Activated CD8-positive, alpha-beta T cell treated with anti-CD3 and anti-CD28 coated beads, Interleukin-2, amount 10 ng/mL, durations not matched to agents 7 days and 5 days (primary cell): ENCODE measurements around the gene KLF11. TPM values are rescaled to one million over a fixed set of nuclear protein-coding genes. Genes with fewer than 3 reads are reported as not detected.
"Not testable (repeated sequence)": the region's sequence is repeated elsewhere in the genome, so short reads cannot be mapped to it uniquely, and the experiment has no call there.

ENCODE experiments used
- ATAC-seq: fragments of 150-1000 bp; cut with Tn5 transposase; one replicate; pipeline ENCODE4 v1.10.0; 2021; ENCODE audit warnings: moderate library complexity
- CTCF ChIA-PET: fragments of 350-600 bp; sonication (Branson Sonifier 250); formaldehyde crosslinking; loops from one replicate; lab custom pipeline; 2021; ENCODE audit warnings: antibody characterized with exemption; lab: Charles Lee
- POLR2A ChIA-PET: fragments of 350-600 bp; sonication (Branson Sonifier 250); formaldehyde crosslinking; loops from one replicate; lab custom pipeline; 2021; ENCODE audit warnings: antibody characterized with exemption; lab: Charles Lee
- DNase-seq: peaks from one replicate; pipeline ENCODE4 v3.0.0-alpha.2; 2020
- H3K27ac Mint-ChIP-seq: one replicate; pipeline ENCODE4 v1.8.0; 2021; ENCODE audit warnings: mild to moderate bottlenecking, mixed read lengths
- H3K27me3 Mint-ChIP-seq: one replicate; pipeline ENCODE4 v1.8.0; 2021; ENCODE audit warnings: low read depth, mixed read lengths
- H3K36me3 Mint-ChIP-seq: one replicate; pipeline ENCODE4 v1.8.0; 2021; ENCODE audit warnings: low read depth, mixed read lengths
- H3K4me1 Mint-ChIP-seq: one replicate; pipeline ENCODE4 v1.8.0; 2021; ENCODE audit warnings: low read depth, mixed read lengths
- H3K4me3 Mint-ChIP-seq: one replicate; pipeline ENCODE4 v1.8.0; 2021; ENCODE audit warnings: mild to moderate bottlenecking, mixed read lengths
- H3K9me3 Mint-ChIP-seq: one replicate; pipeline ENCODE4 v1.8.0; 2022; ENCODE audit warnings: mixed read lengths; ENCODE audit not compliant: insufficient read depth
- total RNA-seq, 2 experiments: library from RNA; stranded (reverse); gene quantifications; one replicate each; pipeline ENCODE4 v1.2.3, GENCODE V29; 2021

The KLF11 gene
- total RNA-seq, 2 experiments from 2014 or later = 6.8 to 9.2 TPM

DNA sequence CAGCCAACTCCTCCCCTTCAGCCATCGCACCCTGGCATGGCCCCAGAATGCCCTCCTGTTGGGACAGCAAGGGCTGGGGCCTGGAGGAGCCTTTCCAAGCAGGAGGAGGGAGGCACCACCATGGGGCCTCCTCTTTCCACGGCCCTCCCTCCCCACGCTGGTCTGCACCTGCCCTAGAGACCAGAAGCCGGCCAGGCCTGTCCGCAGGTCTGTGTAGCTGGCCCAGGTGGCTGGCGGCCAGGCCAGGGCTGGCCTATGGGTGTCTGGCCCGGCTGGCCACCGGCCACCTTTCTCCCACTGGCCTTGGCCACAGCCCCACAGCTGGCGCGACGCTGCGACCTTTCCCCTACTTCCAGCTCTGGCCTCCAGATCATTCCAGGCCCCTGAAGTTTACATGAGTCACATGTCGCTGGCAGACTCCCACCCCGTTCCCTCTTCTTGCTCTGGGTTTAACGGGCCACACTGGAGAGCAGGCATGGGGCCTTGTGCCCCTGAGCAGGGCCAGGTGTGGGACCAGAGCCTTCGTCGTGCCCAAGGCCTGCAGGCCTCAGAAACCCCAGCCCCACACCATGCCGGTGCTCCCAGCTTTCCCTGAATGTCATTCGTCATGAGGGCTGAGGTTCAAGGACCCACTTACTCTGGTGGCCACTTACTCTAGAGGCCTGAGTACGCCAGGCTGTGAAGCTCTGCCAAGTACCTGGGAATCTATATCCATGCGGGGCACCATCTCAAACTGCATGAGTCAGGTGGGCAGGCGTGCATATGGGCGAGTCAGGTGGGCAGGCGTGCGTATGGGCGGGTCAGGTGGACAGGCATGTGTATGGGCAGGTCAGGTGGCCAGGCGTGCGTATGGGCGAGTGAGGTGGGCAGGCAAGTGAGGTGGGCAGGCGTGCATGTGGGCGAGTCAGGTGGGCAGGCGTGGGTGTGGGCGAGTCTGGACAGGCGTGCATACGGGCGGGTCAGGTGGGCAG lies 33.3 kb upstream of the KLF11 start:
- no peaks in the 10 kb centered on the region for H3K36me3 Mint-ChIP-seq
- H3K4me1 Mint-ChIP-seq = no peaks in the 10 kb centered on the region
- POLR2A ChIA-PET = no interaction called here
- no peak overlapping the region for H3K27ac Mint-ChIP-seq
- CTCF ChIA-PET = no interaction called here
- no peak overlapping the region for H3K4me3 Mint-ChIP-seq
- no peak for DNase-seq
- ATAC-seq = no peak
- H3K9me3 Mint-ChIP-seq = no peaks in the 10 kb centered on the region
- H3K27me3 Mint-ChIP-seq = peaks cover 18% of the 10 kb centered on the region

GRCh38 chr2:10010861-10011605 lies 32.3 kb upstream of the KLF11 start:
- DNase-seq, H3K36me3 Mint-ChIP-seq, H3K9me3 Mint-ChIP-seq, CTCF ChIA-PET, ATAC-seq, H3K4me1 Mint-ChIP-seq, H3K27ac Mint-ChIP-seq, H3K4me3 Mint-ChIP-seq, POLR2A ChIA-PET: not testable (repeated sequence)
- H3K27me3 Mint-ChIP-seq = peaks cover 11% of the 10 kb centered on the region

- H3K27ac Mint-ChIP-seq, H3K9me3 Mint-ChIP-seq, ATAC-seq, H3K4me3 Mint-ChIP-seq, H3K4me1 Mint-ChIP-seq, DNase-seq, H3K36me3 Mint-ChIP-seq, H3K27me3 Mint-ChIP-seq, POLR2A ChIA-PET, CTCF ChIA-PET: not testable (repeated sequence)
These were observed 31.6 kb upstream of the KLF11 start for GRCh38 chr2:10011606-10012325.

GRCh38 chr2:10012366-10012962 lies 30.9 kb upstream of the KLF11 start:
- H3K4me1 Mint-ChIP-seq, ATAC-seq, H3K27ac Mint-ChIP-seq, CTCF ChIA-PET, DNase-seq, POLR2A ChIA-PET, H3K4me3 Mint-ChIP-seq, H3K9me3 Mint-ChIP-seq, H3K27me3 Mint-ChIP-seq, H3K36me3 Mint-ChIP-seq: not testable (repeated sequence)

DNA sequence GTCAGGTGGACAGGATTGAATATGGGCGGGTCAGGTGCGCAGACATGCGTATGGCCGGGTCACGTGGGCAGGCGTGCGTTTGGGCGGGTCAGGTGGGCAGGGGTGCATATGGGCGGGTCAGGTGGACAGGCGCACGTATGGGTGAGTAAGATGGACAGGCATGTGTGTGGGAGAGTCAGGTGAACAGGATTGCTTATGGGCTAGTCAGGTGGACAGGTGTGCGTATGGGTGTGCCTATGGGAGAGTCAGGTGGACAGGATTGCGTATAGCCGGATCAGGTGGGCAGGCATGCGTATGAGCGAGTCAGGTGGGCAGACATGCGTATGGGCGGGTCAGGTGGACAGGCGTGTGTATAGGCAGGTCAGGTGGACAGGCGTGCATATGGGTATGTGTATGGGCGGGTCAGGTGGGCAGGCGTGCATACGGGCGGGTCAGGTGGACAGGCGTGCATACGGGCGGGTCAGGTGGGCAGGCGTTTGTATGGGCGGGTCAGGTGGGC lies 30.3 kb upstream of the KLF11 start:
- no peak overlapping the region for H3K27ac Mint-ChIP-seq
- H3K27me3 Mint-ChIP-seq = peaks cover 2% of the 10 kb centered on the region
- no peak overlapping the region for H3K4me3 Mint-ChIP-seq
- ChIA-PET CTCF (no interaction called here), POLR2A (no interaction called here)
- DNase-seq (no peak), ATAC-seq (no peak)
- H3K36me3 Mint-ChIP-seq = no peaks in the 10 kb centered on the region
- no peaks in the 10 kb centered on the region for H3K9me3 Mint-ChIP-seq
- no peaks in the 10 kb centered on the region for H3K4me1 Mint-ChIP-seq

- H3K4me1 Mint-ChIP-seq, DNase-seq, POLR2A ChIA-PET, H3K4me3 Mint-ChIP-seq, CTCF ChIA-PET, H3K36me3 Mint-ChIP-seq, H3K27ac Mint-ChIP-seq, H3K27me3 Mint-ChIP-seq, H3K9me3 Mint-ChIP-seq, ATAC-seq: not testable (repeated sequence)
These were observed 29.5 kb upstream of the KLF11 start for GRCh38 chr2:10013651-10014417.

GRCh38 chr2:10014418-10015190 lies 28.7 kb upstream of the KLF11 start:
- Mint-ChIP-seq H3K4me3 (no peak overlapping the region), H3K27me3 (peaks cover 4% of the 10 kb centered on the region), H3K9me3 (no peaks in the 10 kb centered on the region), H3K36me3 (no peaks in the 10 kb centered on the region), H3K27ac (no peak overlapping the region), H3K4me1 (no peaks in the 10 kb centered on the region)
- DNase-seq = no peak
- no peak for ATAC-seq
- ChIA-PET CTCF (no interaction called here), POLR2A (no interaction called here)

DNA sequence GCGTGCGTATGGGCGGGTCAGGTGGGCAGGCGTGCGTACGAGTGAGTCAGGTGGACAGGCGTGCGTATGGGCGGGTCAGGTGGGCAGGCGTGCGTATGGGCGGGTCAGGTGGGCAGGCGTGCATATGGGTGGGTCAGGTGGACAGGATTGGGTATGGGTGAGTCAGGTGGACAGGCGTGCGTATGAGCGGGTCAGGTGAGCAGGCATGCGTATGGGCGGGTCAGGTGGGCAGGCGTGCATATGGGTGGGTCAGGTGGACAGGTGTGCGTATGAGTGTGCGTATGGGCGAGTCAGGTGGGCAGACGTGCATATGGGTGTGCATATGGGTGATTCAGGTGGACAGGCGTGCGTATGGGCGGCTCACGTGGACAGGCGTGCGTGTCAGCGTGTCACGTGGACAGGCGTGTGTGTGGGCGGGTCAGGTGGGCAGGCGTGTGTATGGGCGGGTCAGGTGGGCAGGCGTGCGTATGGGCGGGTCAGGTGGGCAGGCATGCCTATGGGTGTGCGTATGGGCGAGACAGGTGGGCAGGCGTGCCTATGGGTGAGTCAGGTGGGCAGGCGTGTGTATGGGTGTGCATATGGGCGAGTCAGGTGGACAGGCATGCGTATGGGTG lies 27.9 kb upstream of the KLF11 start:
- H3K27ac Mint-ChIP-seq, H3K4me3 Mint-ChIP-seq, H3K9me3 Mint-ChIP-seq, H3K4me1 Mint-ChIP-seq, POLR2A ChIA-PET, CTCF ChIA-PET, DNase-seq, H3K27me3 Mint-ChIP-seq, ATAC-seq, H3K36me3 Mint-ChIP-seq: not testable (repeated sequence)

DNA sequence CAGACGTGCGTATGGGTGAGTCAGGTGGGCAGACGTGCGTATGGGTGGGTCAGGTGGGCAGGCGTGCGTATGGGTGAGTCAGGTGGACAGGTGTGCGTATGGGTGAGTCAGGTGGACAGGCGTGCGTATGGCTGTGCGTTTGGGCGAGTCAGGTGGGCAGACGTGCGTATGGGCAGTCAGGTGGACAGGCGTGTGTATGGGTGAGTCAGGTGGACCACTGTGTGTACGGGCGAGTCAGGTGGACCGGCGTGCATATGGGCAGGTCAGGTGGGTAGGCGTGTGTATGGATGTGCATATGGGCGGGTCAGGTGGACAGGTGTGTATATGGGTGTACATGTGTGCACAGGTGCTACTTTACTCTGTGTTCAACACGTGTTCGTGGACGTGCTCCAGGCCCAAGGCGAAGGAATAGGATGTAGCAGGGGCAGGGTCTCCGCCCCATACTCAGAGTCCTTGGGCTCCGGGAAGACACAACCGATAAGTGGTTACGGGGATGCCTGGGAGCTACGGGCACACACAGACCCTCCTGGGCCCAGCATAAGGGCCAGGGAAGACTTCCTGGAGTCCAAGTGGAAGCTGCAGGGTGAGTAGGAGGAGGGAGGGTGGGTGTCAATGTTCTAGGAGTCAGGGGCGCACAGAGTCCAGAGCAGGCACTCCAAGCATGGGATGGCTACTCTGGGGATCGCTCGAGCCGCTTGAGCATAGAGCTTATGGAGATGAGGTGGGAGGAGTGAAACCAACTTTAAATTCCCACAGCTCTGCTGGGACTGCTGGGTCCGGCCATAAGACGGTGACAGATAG lies 27.1 kb upstream of the KLF11 start:
- Mint-ChIP-seq H3K4me1 (no peaks in the 10 kb centered on the region), H3K27ac (no peak overlapping the region), H3K27me3 (peaks cover 4% of the 10 kb centered on the region), H3K4me3 (no peak overlapping the region), H3K9me3 (no peaks in the 10 kb centered on the region), H3K36me3 (no peaks in the 10 kb centered on the region)
- ChIA-PET CTCF (no interaction called here), POLR2A (no interaction called here)
- DNase-seq (no peak), ATAC-seq (no peak)
